T-helper 17 cell (primary cell): ENCODE results near the gene BAZ1B. TPM values are rescaled to one million over a fixed set of nuclear protein-coding genes. Genes with fewer than 3 reads are reported as not detected.
"Not testable (repeated sequence)": the region's sequence is repeated elsewhere in the genome, so short reads cannot be mapped to it uniquely, and the experiment has no call there.

Source experiments
- ATAC-seq: fragments of 150-1000 bp; cut with Tn5 transposase; 2 replicates; pipeline ENCODE4 v1.10.0; 2021; ENCODE audit warnings: mild to moderate bottlenecking, moderate library complexity
- DNase-seq, 3 donors: peaks; one replicate each; pipeline versions ENCODE4 v3.0.0 to v3.0.0-alpha.2; 2020 to 2021
- H3K9me3 ChIP-seq: one replicate; pipeline ENCODE4 v1.7.0; 2013; ENCODE audit warnings: low read length, mild to moderate bottlenecking; ENCODE audit not compliant: control insufficient read depth, poor library complexity, severe bottlenecking
- H3K27ac Mint-ChIP-seq: one replicate; pipeline ENCODE4 v1.8.0; 2022; ENCODE audit warnings: mild to moderate bottlenecking, moderate library complexity, mixed read lengths
- H3K27me3 Mint-ChIP-seq: one replicate; pipeline ENCODE4 v1.8.0; 2022; ENCODE audit warnings: mixed read lengths
- H3K36me3 Mint-ChIP-seq: one replicate; pipeline ENCODE4 v1.8.0; 2022; ENCODE audit warnings: low read depth, mixed read lengths
- H3K4me1 Mint-ChIP-seq: one replicate; pipeline ENCODE4 v1.8.0; 2022; ENCODE audit warnings: mild to moderate bottlenecking, mixed read lengths
- H3K4me3 Mint-ChIP-seq: one replicate; pipeline ENCODE4 v1.8.0; 2022; ENCODE audit warnings: mild to moderate bottlenecking, moderate library complexity, mixed read lengths
- total RNA-seq, 4 donors: library from RNA in 2 of 4; stranded (reverse) in 2 of 4; gene quantifications; one replicate each; pipeline ENCODE4 v1.2.3 and lab custom pipeline; 2022 to 2026

The BAZ1B gene
- total RNA-seq, 2 donors from 2014 or later = 51.2 to 52.6 TPM

GRCh38 chr7:73431041-73431835, 90.9 kb downstream of the BAZ1B start:
- no peaks in the 10 kb centered on the region for H3K9me3 ChIP-seq
- no peaks in the 10 kb centered on the region for H3K4me1 Mint-ChIP-seq
- H3K36me3 Mint-ChIP-seq = no peaks in the 10 kb centered on the region
- H3K4me3 Mint-ChIP-seq = peak overlapping the region; percentile 41
- no peaks in the 10 kb centered on the region for H3K27me3 Mint-ChIP-seq
- DNase-seq (no peak), ATAC-seq (no peak)
- no peak overlapping the region for H3K27ac Mint-ChIP-seq

- DNase-seq, H3K4me3 Mint-ChIP-seq, ATAC-seq, H3K4me1 Mint-ChIP-seq, H3K27me3 Mint-ChIP-seq, H3K9me3 ChIP-seq, H3K27ac Mint-ChIP-seq, H3K36me3 Mint-ChIP-seq: not testable (repeated sequence)
Measured at GRCh38 chr7:73430540-73430939, 91.6 kb downstream of the BAZ1B start.

DNA sequence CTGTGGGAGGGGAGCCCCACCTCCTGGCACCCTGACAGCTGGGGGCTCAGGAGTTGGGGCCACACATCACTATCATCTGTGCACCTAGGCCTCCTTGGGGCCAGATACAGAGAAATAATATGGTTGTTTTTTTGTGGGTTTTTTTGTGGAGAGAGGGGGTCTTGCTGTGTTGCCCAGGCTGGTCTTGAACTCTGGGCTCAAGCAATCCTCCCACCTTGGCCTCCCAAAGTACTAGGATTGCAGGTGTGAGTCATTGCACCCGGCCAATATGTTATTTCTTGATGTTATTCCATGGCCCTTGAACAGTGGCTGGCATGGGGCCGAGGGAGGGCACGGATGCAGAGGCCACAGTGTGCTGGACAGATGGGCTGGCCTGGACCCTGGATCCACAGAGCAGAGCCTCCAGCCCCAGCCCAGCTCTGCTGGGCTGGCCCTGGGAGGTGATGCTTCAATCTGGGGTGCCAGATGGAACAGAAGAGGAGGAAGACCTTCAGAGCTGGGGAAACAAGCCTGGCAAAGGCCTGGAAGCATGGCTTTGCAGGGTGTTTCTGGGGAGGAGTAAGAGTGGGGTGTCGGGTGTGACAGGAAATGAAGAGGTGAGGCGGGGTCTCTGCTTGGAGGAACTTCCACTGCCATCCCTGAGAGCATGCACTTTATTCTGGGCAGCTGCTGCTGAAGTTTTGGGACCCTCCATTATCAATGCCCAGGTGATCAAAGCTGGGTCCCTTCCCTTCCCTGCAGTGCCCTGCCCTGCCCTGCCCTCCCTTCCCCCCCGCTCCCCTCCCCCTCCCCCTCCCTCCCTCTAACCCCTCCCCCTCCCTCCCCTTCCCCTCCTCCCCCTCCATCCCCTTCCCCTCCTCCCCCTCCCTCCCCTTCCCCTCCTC, 92.2 kb downstream of the BAZ1B start:
- no peak for ATAC-seq
- Mint-ChIP-seq H3K27ac (peak overlapping the region; percentile 54), H3K27me3 (no peaks in the 10 kb centered on the region), H3K4me1 (no peaks in the 10 kb centered on the region), H3K4me3 (no peak overlapping the region), H3K36me3 (no peaks in the 10 kb centered on the region)
- no peaks in the 10 kb centered on the region for H3K9me3 ChIP-seq
- no peak for DNase-seq

- no peaks in the 10 kb centered on the region for H3K4me1 Mint-ChIP-seq
- no peaks in the 10 kb centered on the region for H3K9me3 ChIP-seq
Measured at GRCh38 chr7:73429215-73429614, 92.9 kb downstream of the BAZ1B start.

DNA sequence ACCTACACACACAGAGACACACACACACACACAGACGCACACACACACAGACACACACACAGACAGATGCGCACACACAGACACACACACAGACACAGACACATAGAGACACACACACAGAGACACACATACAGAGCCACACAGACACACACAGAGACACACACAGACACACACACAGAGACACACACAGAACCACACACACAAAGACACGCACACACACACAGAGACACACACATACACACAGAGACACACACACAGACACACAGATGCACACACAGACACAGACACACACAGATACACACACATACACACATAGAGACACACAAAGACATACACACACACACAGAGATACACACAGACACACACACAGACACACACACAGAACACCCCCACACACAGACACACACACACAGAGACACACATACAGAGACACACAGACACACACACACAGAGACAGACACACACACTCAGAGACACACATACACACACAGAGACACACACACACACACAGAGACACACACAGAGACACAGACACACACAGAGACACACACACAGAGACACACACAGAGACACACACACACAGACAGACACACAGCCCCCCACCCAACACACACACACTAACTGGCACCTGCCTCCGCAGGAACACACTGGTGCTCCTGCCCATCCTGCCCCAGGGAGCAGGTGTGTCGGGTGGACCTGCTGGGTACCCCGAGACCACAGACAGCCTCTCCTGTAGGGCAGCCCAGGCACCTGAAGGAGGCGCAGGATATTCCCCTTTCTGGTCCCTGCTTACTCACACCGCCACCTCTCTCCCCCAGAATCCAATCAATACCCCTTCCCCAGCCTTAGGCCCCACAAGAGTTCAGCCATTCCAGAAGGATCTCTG, 93.9 kb downstream of the BAZ1B start:
- Mint-ChIP-seq H3K4me3 (no peak overlapping the region), H3K4me1 (peaks cover 2% of the 10 kb centered on the region), H3K36me3 (peaks cover 2% of the 10 kb centered on the region), H3K27ac (no peak overlapping the region), H3K27me3 (no peaks in the 10 kb centered on the region)
- H3K9me3 ChIP-seq = no peaks in the 10 kb centered on the region
- no peak for ATAC-seq
- no peak for DNase-seq

More at GRCh38 chr7:73429215-73429614, 92.9 kb downstream of the BAZ1B start:
- Mint-ChIP-seq H3K27me3 (no peaks in the 10 kb centered on the region), H3K27ac (no peak overlapping the region), H3K36me3 (peaks cover 2% of the 10 kb centered on the region), H3K4me3 (no peak overlapping the region)
- DNase-seq = no peak
- ATAC-seq = no peak

DNA sequence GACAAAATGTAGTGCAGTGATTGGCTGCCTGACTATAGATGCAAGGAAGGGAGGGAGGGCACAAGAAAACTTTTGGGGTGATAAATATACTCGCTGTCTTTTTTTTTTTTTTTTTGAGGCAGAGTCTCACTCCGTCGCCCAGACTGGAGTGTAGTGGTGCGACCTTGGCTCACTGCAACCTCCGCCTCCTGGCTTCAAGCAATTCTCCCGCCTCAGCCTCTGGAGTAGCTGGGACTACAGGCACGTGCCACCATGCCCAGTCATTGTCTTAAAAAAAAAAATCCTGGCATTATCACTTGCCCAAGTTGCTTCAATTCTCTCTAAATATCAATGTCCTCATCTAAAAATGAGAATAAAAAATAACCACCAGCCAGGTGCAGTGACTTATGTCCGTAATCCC, 96.1 kb downstream of the BAZ1B start:
- Mint-ChIP-seq H3K27ac (no peak overlapping the region), H3K36me3 (peaks cover 2% of the 10 kb centered on the region), H3K27me3 (no peaks in the 10 kb centered on the region), H3K4me1 (peaks cover 2% of the 10 kb centered on the region), H3K4me3 (no peak overlapping the region)
- no peak for ATAC-seq
- no peaks in the 10 kb centered on the region for H3K9me3 ChIP-seq
- no peak for DNase-seq

- no peaks in the 10 kb centered on the region for H3K9me3 ChIP-seq
- Mint-ChIP-seq H3K36me3 (peaks cover 2% of the 10 kb centered on the region), H3K4me1 (peaks cover 2% of the 10 kb centered on the region), H3K4me3 (no peak overlapping the region), H3K27me3 (no peaks in the 10 kb centered on the region), H3K27ac (no peak overlapping the region)
- no peak for DNase-seq
- no peak for ATAC-seq
Measured at GRCh38 chr7:73425356-73425983, 96.6 kb downstream of the BAZ1B start.

GRCh38 chr7:73424489-73424885, 97.6 kb downstream of the BAZ1B start:
- no peak overlapping the region for H3K4me3 Mint-ChIP-seq
- H3K9me3 ChIP-seq = no peaks in the 10 kb centered on the region
- H3K36me3 Mint-ChIP-seq = peaks cover 2% of the 10 kb centered on the region
- H3K4me1 Mint-ChIP-seq = peaks cover 2% of the 10 kb centered on the region
- ATAC-seq (no peak), DNase-seq (no peak)
- no peaks in the 10 kb centered on the region for H3K27me3 Mint-ChIP-seq
- no peak overlapping the region for H3K27ac Mint-ChIP-seq

DNA sequence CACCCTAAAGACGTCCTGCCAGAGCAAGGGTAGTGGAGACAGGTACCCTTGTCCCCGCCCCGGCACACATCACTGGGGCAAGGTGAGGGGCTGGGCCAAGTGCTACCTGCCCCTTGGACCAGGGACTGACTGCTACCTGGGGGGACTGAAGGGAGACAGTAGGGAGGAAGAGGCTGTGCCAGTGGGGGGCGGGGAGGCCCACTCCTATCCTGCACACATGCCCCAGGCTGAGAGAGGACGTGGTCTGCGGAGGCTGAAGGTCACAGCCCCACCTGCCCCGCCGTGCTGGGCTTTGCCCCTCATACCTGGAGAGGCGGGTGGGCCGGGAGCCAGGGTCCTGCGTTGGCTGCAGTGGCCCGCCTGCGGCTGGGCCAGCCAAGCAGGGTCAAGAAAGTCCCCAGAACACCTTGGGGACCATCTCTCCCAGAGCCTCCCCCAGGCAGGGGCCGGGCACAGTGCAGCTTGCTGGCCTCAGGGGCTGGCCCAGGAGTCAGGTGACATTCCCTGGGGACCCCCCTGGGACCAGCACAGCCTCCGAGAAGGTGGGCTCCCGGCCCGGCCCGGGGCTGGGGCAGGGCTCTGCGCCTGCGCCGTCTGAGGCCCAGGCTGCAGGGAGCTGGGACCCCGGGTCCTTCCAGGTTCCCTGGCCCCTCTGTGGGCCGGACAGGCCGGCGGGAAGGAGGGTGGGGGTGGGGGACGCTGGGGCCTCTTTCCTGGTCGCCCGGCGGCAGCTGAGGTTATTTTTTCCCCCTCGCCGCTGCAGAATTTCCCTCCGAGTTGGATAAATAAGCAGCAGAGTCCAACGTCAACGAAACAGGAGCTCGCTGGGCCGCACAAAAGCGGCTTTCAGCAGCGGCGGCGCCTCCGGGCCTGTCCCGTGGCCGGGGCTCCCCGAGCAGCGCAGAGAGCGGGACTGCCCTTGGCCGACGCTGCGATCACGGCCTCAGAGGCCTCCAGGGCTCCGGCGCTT, 98.3 kb downstream of the BAZ1B start:
- H3K9me3 ChIP-seq = no peaks in the 10 kb centered on the region
- H3K27ac Mint-ChIP-seq = no peak overlapping the region
- H3K4me1 Mint-ChIP-seq = peaks cover 2% of the 10 kb centered on the region
- H3K27me3 Mint-ChIP-seq = no peaks in the 10 kb centered on the region
- peak overlapping the region; percentile 47 for H3K4me3 Mint-ChIP-seq
- DNase-seq = no peak
- H3K36me3 Mint-ChIP-seq = peaks cover 2% of the 10 kb centered on the region
- ATAC-seq = no peak

DNA sequence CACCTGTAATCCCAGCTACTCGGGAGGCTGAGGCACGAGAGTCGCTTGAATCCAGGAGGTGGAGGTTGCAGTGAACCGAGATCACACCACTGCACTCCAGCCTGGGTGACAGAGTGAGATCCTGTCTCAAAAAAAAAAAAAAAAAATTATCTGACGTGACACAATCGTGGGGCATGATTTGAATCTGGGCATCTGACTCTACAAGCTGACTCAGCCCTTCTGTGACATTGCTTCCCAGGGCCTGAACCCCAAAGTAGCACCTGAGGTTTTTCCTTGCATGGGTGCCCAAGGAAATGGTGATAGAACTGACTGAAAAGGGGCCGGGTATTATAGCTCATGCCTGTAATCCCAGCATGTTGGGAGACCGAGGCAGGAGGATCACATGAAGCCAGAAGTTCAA, 101.5 kb downstream of the BAZ1B start:
- not testable (repeated sequence) for H3K36me3 Mint-ChIP-seq, ATAC-seq, H3K27me3 Mint-ChIP-seq, H3K4me1 Mint-ChIP-seq, H3K9me3 ChIP-seq, H3K4me3 Mint-ChIP-seq, DNase-seq, H3K27ac Mint-ChIP-seq

DNA sequence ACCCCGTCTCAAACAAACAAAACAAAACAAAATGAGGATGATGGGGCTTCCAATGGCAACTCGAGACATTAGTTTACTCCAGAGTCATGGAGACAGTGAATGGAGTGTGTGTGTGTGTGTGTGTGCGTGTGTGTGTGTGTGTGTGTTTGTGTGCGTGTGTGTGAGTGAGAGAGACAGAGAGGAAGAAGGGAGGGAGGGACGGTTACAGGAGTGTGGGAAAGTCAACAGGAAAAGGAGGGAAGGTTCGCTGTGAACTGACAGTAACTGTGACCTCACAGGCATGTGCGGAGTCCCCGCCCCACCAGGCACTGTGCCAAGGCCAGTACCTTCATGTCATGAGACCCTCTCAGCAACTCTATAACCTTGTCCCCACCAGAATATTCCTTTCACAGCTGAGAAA, 102.1 kb downstream of the BAZ1B start:
- not testable (repeated sequence) for ATAC-seq, H3K36me3 Mint-ChIP-seq, H3K27ac Mint-ChIP-seq, H3K9me3 ChIP-seq, H3K27me3 Mint-ChIP-seq, H3K4me3 Mint-ChIP-seq, DNase-seq, H3K4me1 Mint-ChIP-seq
